IgD-negative memory B cell (primary cell): ENCODE data around the gene SLC10A7. TPM values are rescaled to one million over a fixed set of nuclear protein-coding genes. Genes with fewer than 3 reads are reported as not detected.

Source experiments
- H3K27ac Mint-ChIP-seq, 3 donors: one replicate each; pipeline ENCODE4 v1.8.0; 2020 to 2022; ENCODE audit warnings: mild to moderate bottlenecking in 3 of 3, mixed read lengths in 3 of 3, moderate library complexity in 1 of 3
- H3K27me3 Mint-ChIP-seq: one replicate; pipeline ENCODE4 v1.8.0; 2021; ENCODE audit warnings: mixed read lengths
- H3K36me3 Mint-ChIP-seq: one replicate; pipeline ENCODE4 v1.8.0; 2020; ENCODE audit warnings: mild to moderate bottlenecking, mixed read lengths
- H3K4me1 Mint-ChIP-seq, 3 donors: one replicate each; pipeline ENCODE4 v1.8.0; 2020 to 2022; ENCODE audit warnings: mixed read lengths in 3 of 3, mild to moderate bottlenecking in 1 of 3
- H3K4me3 Mint-ChIP-seq, 4 donors: one replicate each; pipeline ENCODE4 v1.8.0; 2020 to 2022; ENCODE audit warnings: mild to moderate bottlenecking in 4 of 4, mixed read lengths in 4 of 4, moderate library complexity in 3 of 4
- H3K9me3 Mint-ChIP-seq, 3 donors: one replicate each; pipeline ENCODE4 v1.8.0; 2020 to 2021; ENCODE audit warnings: mixed read lengths in 3 of 3, mild to moderate bottlenecking in 1 of 3
- polyA plus RNA-seq: library from polyadenylated mRNA; unstranded; fragments of 300-500 nt; fragmentation: Illumina TruSeq; gene quantifications from one replicate; pipeline ENCODE4 v1.2.3, GENCODE V29; 2021

Gene SLC10A7
- polyA plus RNA-seq, 1 donor from 2014 or later, result 8.3 TPM

GRCh38 chr4:146244496-146244895 lies 277.2 kb downstream of the SLC10A7 start:
- Mint-ChIP-seq H3K4me1 (peaks cover 3 to 8% (median 4%) of the 10 kb centered on the region in 3 donors), H3K27ac (no peak overlapping the region), H3K9me3 (no peaks in the 10 kb centered on the region), H3K27me3 (peaks cover 10% of the 10 kb centered on the region), H3K36me3 (peaks cover 2% of the 10 kb centered on the region), H3K4me3 (no peak overlapping the region)

GRCh38 chr4:146243883-146244277 lies 277.9 kb downstream of the SLC10A7 start:
- peaks cover 2% of the 10 kb centered on the region for H3K36me3 Mint-ChIP-seq
- H3K27ac Mint-ChIP-seq, result no peak overlapping the region
- H3K27me3 Mint-ChIP-seq, result peaks cover 10% of the 10 kb centered on the region
- H3K4me1 Mint-ChIP-seq, result peaks cover 3 to 8% (median 4%) of the 10 kb centered on the region in 3 donors
- H3K4me3 Mint-ChIP-seq, result peak overlapping the region in 1 of 4 donors; percentile 79
- no peaks in the 10 kb centered on the region for H3K9me3 Mint-ChIP-seq

GRCh38 chr4:146243141-146243882 lies 278.4 kb downstream of the SLC10A7 start:
- Mint-ChIP-seq H3K27me3 (peaks cover 10% of the 10 kb centered on the region), H3K27ac (no peak overlapping the region), H3K9me3 (no peaks in the 10 kb centered on the region), H3K36me3 (no peaks in the 10 kb centered on the region), H3K4me3 (peak overlapping the region in 1 of 4 donors; percentile 43), H3K4me1 (peaks cover 3 to 8% (median 4%) of the 10 kb centered on the region in 3 donors)

GRCh38 chr4:146238107-146238506 lies 283.6 kb downstream of the SLC10A7 start:
- peaks cover 3 to 7% (median 3%) of the 10 kb centered on the region in 3 donors for H3K4me1 Mint-ChIP-seq
- H3K36me3 Mint-ChIP-seq, result no peaks in the 10 kb centered on the region
- H3K4me3 Mint-ChIP-seq, result no peak overlapping the region
- peaks cover 6% of the 10 kb centered on the region for H3K27me3 Mint-ChIP-seq
- no peaks in the 10 kb centered on the region for H3K9me3 Mint-ChIP-seq
- H3K27ac Mint-ChIP-seq, result no peak overlapping the region

GRCh38 chr4:146237092-146237491 lies 284.6 kb downstream of the SLC10A7 start:
- no peaks in the 10 kb centered on the region for H3K36me3 Mint-ChIP-seq
- no peak overlapping the region for H3K27ac Mint-ChIP-seq
- H3K4me1 Mint-ChIP-seq, result peaks cover 3 to 5% (median 3%) of the 10 kb centered on the region in 3 donors
- H3K4me3 Mint-ChIP-seq, result no peak overlapping the region
- peaks cover 6% of the 10 kb centered on the region for H3K27me3 Mint-ChIP-seq
- peaks cover 0 to 5% (median 0%) of the 10 kb centered on the region in 3 donors for H3K9me3 Mint-ChIP-seq

GRCh38 chr4:146236216-146236615 lies 285.5 kb downstream of the SLC10A7 start:
- H3K27me3 Mint-ChIP-seq, result peaks cover 3% of the 10 kb centered on the region
- no peaks in the 10 kb centered on the region for H3K36me3 Mint-ChIP-seq
- H3K4me3 Mint-ChIP-seq, result no peak overlapping the region
- H3K4me1 Mint-ChIP-seq, result peaks cover 0 to 2% (median 0%) of the 10 kb centered on the region in 3 donors
- peaks cover 0 to 5% (median 2%) of the 10 kb centered on the region in 3 donors for H3K9me3 Mint-ChIP-seq
- H3K27ac Mint-ChIP-seq, result no peak overlapping the region

- Mint-ChIP-seq H3K4me3 (no peak overlapping the region), H3K27ac (no peak overlapping the region), H3K4me1 (peaks cover 0 to 2% (median 0%) of the 10 kb centered on the region in 3 donors), H3K9me3 (peaks cover 0 to 5% (median 2%) of the 10 kb centered on the region in 3 donors), H3K27me3 (peaks cover 3% of the 10 kb centered on the region), H3K36me3 (no peaks in the 10 kb centered on the region)
Observed at GRCh38 chr4:146235654-146236177, 286.0 kb downstream of the SLC10A7 start.

- H3K9me3 Mint-ChIP-seq, result peaks cover 0 to 5% (median 2%) of the 10 kb centered on the region in 3 donors
- no peak overlapping the region for H3K4me3 Mint-ChIP-seq
- peaks cover 3% of the 10 kb centered on the region for H3K27me3 Mint-ChIP-seq
- H3K27ac Mint-ChIP-seq, result no peak overlapping the region
- H3K36me3 Mint-ChIP-seq, result peaks cover 3% of the 10 kb centered on the region
- peaks cover 0 to 2% (median 0%) of the 10 kb centered on the region in 3 donors for H3K4me1 Mint-ChIP-seq
Observed at GRCh38 chr4:146232131-146232722, 289.5 kb downstream of the SLC10A7 start.

- H3K9me3 Mint-ChIP-seq, result peaks cover 0 to 5% (median 2%) of the 10 kb centered on the region in 3 donors
- H3K4me1 Mint-ChIP-seq, result no peaks in the 10 kb centered on the region
- H3K27ac Mint-ChIP-seq, result no peak overlapping the region
- peaks cover 3% of the 10 kb centered on the region for H3K36me3 Mint-ChIP-seq
- H3K27me3 Mint-ChIP-seq, result no peaks in the 10 kb centered on the region
- H3K4me3 Mint-ChIP-seq, result no peak overlapping the region
Observed at GRCh38 chr4:146229406-146229805, 292.3 kb downstream of the SLC10A7 start.

GRCh38 chr4:146224326-146224966 lies 297.3 kb downstream of the SLC10A7 start:
- peaks cover 3% of the 10 kb centered on the region for H3K36me3 Mint-ChIP-seq

GRCh38 chr4:146222313-146222712 lies 299.4 kb downstream of the SLC10A7 start:
- peak overlapping the region in 1 of 4 donors; percentile 58 for H3K4me3 Mint-ChIP-seq
- H3K4me1 Mint-ChIP-seq, result no peaks in the 10 kb centered on the region
- no peak overlapping the region for H3K27ac Mint-ChIP-seq
- H3K36me3 Mint-ChIP-seq, result no peaks in the 10 kb centered on the region
- no peaks in the 10 kb centered on the region for H3K9me3 Mint-ChIP-seq
- H3K27me3 Mint-ChIP-seq, result no peaks in the 10 kb centered on the region

More at GRCh38 chr4:146224326-146224966, 297.3 kb downstream of the SLC10A7 start:
- Mint-ChIP-seq H3K27me3 (no peaks in the 10 kb centered on the region), H3K4me1 (no peaks in the 10 kb centered on the region), H3K9me3 (no peaks in the 10 kb centered on the region), H3K27ac (no peak overlapping the region), H3K4me3 (no peak overlapping the region)

GRCh38 chr4:146214238-146214637 lies 307.5 kb downstream of the SLC10A7 start, which contains the start of gene REELD1:
Gene REELD1, plus strand, starts transcription at chr4:146214538. Its CDS starts 2,415 bp downstream, at chr4:146216953.
- Mint-ChIP-seq H3K9me3 (no peaks in the 10 kb centered on the region), H3K4me1 (no peaks in the 10 kb centered on the region), H3K27me3 (no peaks in the 10 kb centered on the region), H3K4me3 (no peak within 1 kb of the TSS), H3K27ac (no peak within 1 kb of the TSS), H3K36me3 (no peaks in the 10 kb centered on the region)

- Mint-ChIP-seq H3K9me3 (no peaks in the 10 kb centered on the region), H3K27ac (no peak overlapping the region), H3K27me3 (no peaks in the 10 kb centered on the region), H3K36me3 (no peaks in the 10 kb centered on the region), H3K4me3 (no peak overlapping the region), H3K4me1 (no peaks in the 10 kb centered on the region)
Observed at GRCh38 chr4:146212781-146213180, 309.0 kb downstream of the SLC10A7 start.

- no peaks in the 10 kb centered on the region for H3K36me3 Mint-ChIP-seq
- no peak overlapping the region for H3K4me3 Mint-ChIP-seq
- H3K27ac Mint-ChIP-seq, result no peak overlapping the region
- H3K9me3 Mint-ChIP-seq, result no peaks in the 10 kb centered on the region
- H3K4me1 Mint-ChIP-seq, result no peaks in the 10 kb centered on the region
- H3K27me3 Mint-ChIP-seq, result no peaks in the 10 kb centered on the region
Observed at GRCh38 chr4:146211440-146211839, 310.3 kb downstream of the SLC10A7 start.

GRCh38 chr4:146210890-146211289 lies 310.9 kb downstream of the SLC10A7 start:
- no peaks in the 10 kb centered on the region for H3K4me1 Mint-ChIP-seq
- no peaks in the 10 kb centered on the region for H3K27me3 Mint-ChIP-seq
- H3K27ac Mint-ChIP-seq, result no peak overlapping the region
- H3K36me3 Mint-ChIP-seq, result no peaks in the 10 kb centered on the region
- no peak overlapping the region for H3K4me3 Mint-ChIP-seq
- no peaks in the 10 kb centered on the region for H3K9me3 Mint-ChIP-seq
